Measurements from ENCODE around the gene TUBA3C. TPM values are rescaled to one million over a fixed set of nuclear protein-coding genes. Genes with fewer than 3 reads are reported as not detected.

TUBA3C gene
- total and polyA plus RNA-seq, 2 donors (not counting 1 experiment from before 2014, with no cell fraction given): not detected

DNA sequence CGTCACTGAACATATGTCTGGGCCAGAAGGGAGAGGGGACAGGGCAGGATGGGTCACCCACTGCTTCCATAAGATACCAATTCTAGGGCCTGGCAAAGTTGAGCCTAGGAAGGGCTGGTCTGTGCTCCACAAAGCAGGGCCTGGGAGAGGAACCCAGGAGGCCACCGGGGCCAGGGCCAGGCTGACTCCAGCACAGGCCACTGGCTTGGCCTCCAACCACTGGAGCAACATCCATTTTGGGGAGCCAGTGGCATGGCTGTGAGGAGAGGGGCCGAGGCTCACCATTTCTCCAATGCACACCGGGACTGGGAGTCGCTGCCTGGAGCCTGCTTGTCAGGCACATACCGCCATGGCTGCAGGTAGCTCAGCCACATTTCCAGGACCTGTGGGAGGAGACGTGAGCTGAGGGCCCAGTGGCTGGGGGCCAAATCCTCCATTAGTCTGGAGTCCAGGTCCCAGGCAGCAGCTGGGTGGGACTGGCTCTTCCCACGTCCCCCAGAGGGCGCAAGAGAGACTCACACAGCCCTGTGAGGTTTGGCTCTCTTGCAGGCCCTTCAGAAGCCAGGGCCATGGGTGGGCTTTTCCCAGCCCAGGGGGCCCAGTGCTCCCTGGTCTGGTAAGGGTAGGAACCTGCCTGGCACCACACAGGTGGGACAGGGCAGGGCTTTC, 27.7 kb downstream of the TUBA3C start:
- Histone ChIP-seq H2AFZ (ENCODE audit: low read length) (no peak overlapping the region), H4K20me1 (ENCODE audit: control insufficient read depth, extremely low read depth, insufficient read depth, low read length) (no peaks in the 10 kb centered on the region), H3K36me3 (ENCODE audit: control insufficient read depth, insufficient read depth, low read length) (no peaks in the 10 kb centered on the region), H3K27me3 (ENCODE audit: control insufficient read depth, insufficient read depth, low read length) (no peaks in the 10 kb centered on the region), H3K9me3 (ENCODE audit: control insufficient read depth, insufficient read depth, low read depth, low read length) (no peaks in the 10 kb centered on the region), H3K9ac (ENCODE audit: insufficient read depth, low read length) (no peak overlapping the region), H3K4me2 (ENCODE audit: extremely low read depth, insufficient read depth, low read length) (no peak overlapping the region), H3K4me3 (replicated peaks in 1 of 4; ENCODE audit: control extremely low read depth in 1 of 4, insufficient read depth in 1 of 4, low read depth in 3 of 4, low read length in 4 of 4) (no peak overlapping the region), H3K4me1 (ENCODE audit: control insufficient read depth, extremely low read depth, insufficient read depth, low read length) (no peaks in the 10 kb centered on the region), H3K79me2 (ENCODE audit: control insufficient read depth, insufficient read depth, low read length) (no peaks in the 10 kb centered on the region), H3K27ac (ENCODE audit: insufficient read depth, low read length) (no peak overlapping the region)
- TF ChIP-seq, protein P1, sequence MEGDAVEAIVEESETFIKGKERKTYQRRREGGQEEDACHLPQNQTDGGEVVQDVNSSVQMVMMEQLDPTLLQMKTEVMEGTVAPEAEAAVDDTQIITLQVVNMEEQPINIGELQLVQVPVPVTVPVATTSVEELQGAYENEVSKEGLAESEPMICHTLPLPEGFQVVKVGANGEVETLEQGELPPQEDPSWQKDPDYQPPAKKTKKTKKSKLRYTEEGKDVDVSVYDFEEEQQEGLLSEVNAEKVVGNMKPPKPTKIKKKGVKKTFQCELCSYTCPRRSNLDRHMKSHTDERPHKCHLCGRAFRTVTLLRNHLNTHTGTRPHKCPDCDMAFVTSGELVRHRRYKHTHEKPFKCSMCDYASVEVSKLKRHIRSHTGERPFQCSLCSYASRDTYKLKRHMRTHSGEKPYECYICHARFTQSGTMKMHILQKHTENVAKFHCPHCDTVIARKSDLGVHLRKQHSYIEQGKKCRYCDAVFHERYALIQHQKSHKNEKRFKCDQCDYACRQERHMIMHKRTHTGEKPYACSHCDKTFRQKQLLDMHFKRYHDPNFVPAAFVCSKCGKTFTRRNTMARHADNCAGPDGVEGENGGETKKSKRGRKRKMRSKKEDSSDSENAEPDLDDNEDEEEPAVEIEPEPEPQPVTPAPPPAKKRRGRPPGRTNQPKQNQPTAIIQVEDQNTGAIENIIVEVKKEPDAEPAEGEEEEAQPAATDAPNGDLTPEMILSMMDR (conservative IDR thresholded peaks at IDR 0.05 in 1 of 2, IDR thresholded peaks at IDR 0.05 in 1 of 2; ENCODE audit: low read depth in 1 of 2, low read length in 2 of 2): no peak
- no peak for TF ChIP-seq EZH2 (IDR thresholded peaks at IDR 0.05; ENCODE audit: low read length, missing control alignments)
- DNase-seq (ENCODE audit: low read depth in 2 of 2): no peak

DNA sequence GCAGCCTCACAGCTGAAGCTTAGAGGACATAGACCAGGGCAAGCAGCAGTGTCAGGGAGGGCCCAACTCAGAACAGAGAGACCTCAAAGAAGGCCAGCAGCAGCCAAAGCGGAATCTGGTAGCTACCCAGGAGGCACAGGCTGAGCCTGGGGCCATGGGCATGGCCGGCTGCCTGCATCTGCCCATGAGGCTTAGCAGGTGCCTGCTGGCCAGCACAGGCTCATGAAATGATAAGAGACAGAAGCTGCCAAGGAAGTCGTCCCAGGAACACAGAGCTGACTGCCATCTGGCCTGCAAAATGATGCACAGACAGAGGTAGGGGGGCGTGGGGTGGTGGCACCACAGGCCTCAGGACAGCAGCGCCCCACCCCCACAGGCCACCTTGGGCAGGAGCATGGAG, 29.2 kb downstream of the TUBA3C start:
- Histone ChIP-seq H3K27me3 (ENCODE audit: control insufficient read depth, insufficient read depth, low read length) (no peaks in the 10 kb centered on the region), H3K9ac (ENCODE audit: insufficient read depth, low read length) (no peak overlapping the region), H3K4me3 (replicated peaks in 1 of 4; ENCODE audit: control extremely low read depth in 1 of 4, insufficient read depth in 1 of 4, low read depth in 3 of 4, low read length in 4 of 4) (no peak overlapping the region), H4K20me1 (ENCODE audit: control insufficient read depth, extremely low read depth, insufficient read depth, low read length) (no peaks in the 10 kb centered on the region), H3K79me2 (ENCODE audit: control insufficient read depth, insufficient read depth, low read length) (no peaks in the 10 kb centered on the region), H3K27ac (ENCODE audit: insufficient read depth, low read length) (no peak overlapping the region), H2AFZ (ENCODE audit: low read length) (no peak overlapping the region), H3K9me3 (ENCODE audit: control insufficient read depth, insufficient read depth, low read depth, low read length) (no peaks in the 10 kb centered on the region), H3K36me3 (ENCODE audit: control insufficient read depth, insufficient read depth, low read length) (no peaks in the 10 kb centered on the region), H3K4me2 (ENCODE audit: extremely low read depth, insufficient read depth, low read length) (no peak overlapping the region), H3K4me1 (ENCODE audit: control insufficient read depth, extremely low read depth, insufficient read depth, low read length) (no peaks in the 10 kb centered on the region)
- no peak for TF ChIP-seq EZH2 (IDR thresholded peaks at IDR 0.05; ENCODE audit: low read length, missing control alignments)
- TF ChIP-seq, protein P1 (conservative IDR thresholded peaks at IDR 0.05 in 1 of 2, IDR thresholded peaks at IDR 0.05 in 1 of 2; ENCODE audit: low read depth in 1 of 2, low read length in 2 of 2): no peak
- no peak for DNase-seq (ENCODE audit: low read depth in 2 of 2)

DNA sequence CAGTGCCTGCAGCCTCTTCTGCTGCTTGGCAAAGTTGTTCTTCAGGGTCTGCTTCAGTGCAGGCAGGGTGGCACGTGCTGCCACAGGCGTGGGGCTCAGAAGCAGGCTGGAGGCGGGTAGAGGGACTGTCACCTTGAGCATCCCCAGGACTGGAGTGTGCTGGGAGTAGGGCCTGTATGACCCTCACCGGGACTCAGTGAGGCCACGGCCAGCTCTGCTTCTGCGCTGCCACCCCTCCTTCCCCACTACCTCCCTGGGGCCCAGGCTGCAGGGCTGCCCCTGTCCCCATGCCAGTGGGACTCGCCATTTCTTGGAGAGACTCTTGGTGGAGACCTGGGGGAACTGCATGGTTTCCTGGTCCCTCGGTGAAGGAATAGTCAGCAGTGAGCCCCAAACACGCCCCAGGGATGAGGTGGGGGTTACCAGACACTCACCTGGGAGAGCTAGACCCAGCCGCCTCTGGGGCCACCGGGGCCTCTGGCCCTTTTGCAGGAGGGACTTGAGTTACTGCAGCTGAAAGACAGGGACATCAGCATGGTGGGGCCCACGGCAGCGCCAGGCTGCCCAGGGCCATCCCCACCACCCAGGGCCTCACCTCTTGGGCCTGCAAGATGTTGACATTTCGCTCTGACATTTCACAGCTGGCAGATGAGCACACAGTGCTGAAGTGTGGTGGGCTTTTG, 29.9 kb downstream of the TUBA3C start:
- Histone ChIP-seq H3K4me3 (replicated peaks in 1 of 4; ENCODE audit: control extremely low read depth in 1 of 4, insufficient read depth in 1 of 4, low read depth in 3 of 4, low read length in 4 of 4) (no peak overlapping the region), H2AFZ (ENCODE audit: low read length) (no peak overlapping the region), H3K27ac (ENCODE audit: insufficient read depth, low read length) (no peak overlapping the region), H3K79me2 (ENCODE audit: control insufficient read depth, insufficient read depth, low read length) (no peaks in the 10 kb centered on the region), H3K36me3 (ENCODE audit: control insufficient read depth, insufficient read depth, low read length) (no peaks in the 10 kb centered on the region), H3K9me3 (ENCODE audit: control insufficient read depth, insufficient read depth, low read depth, low read length) (no peaks in the 10 kb centered on the region), H3K27me3 (ENCODE audit: control insufficient read depth, insufficient read depth, low read length) (no peaks in the 10 kb centered on the region), H3K4me1 (ENCODE audit: control insufficient read depth, extremely low read depth, insufficient read depth, low read length) (no peaks in the 10 kb centered on the region), H4K20me1 (ENCODE audit: control insufficient read depth, extremely low read depth, insufficient read depth, low read length) (no peaks in the 10 kb centered on the region), H3K4me2 (ENCODE audit: extremely low read depth, insufficient read depth, low read length) (no peak overlapping the region), H3K9ac (ENCODE audit: insufficient read depth, low read length) (no peak overlapping the region)
- TF ChIP-seq EZH2 (IDR thresholded peaks at IDR 0.05; ENCODE audit: low read length, missing control alignments): no peak
- TF ChIP-seq, protein P1 (conservative IDR thresholded peaks at IDR 0.05 in 1 of 2, IDR thresholded peaks at IDR 0.05 in 1 of 2; ENCODE audit: low read depth in 1 of 2, low read length in 2 of 2): no peak
- DNase-seq (ENCODE audit: low read depth in 2 of 2): no peak
